ENCODE measurements around the gene HSPA12A. TPM values are rescaled to one million over a fixed set of nuclear protein-coding genes. Genes with fewer than 3 reads are reported as not detected.

The HSPA12A gene
- polyA plus RNA-seq, 3 donors = 33.9 to 38.7 (median 36.3) TPM

DNA sequence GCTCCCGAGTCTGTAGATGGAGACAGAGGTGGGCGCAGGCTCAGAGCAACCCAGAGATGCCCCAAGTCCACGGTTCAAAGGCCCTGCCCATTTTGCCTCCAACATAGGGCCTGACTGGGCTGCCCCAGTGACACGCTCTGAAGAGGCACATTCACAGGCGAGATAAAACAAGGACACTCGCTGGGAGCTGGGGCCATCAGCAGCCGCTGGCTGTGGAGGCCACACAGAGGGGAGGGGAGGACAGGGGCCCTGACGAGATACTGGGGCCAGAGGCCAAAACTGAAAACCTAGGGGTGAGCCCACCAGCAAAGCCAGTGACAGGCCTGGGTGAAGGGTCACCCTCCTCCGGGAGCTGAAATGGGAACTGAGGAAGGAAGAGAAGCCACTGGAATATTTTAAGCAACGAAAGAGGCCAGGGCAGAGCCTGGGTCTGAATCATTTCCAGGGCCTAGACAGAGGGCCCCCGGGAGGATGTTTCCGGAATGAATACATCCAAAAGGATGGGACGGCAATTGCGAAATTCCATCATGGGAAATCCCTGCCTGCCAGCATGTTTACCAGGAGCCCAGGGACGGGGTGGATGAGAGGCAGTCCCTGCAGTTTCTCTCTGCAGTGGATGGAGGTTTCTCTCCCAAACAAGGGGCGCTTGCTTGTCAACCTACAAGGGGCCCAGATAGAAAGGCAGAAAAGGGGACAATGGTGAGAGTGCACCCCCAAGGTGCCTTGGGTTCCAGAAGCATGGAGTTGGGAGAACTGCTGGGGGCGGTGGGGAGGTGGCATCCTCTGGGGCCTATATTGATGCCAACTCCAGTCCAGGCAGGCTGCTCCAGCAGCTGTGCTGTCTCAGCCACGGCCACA, 29.0 kb upstream of the HSPA12A start:
- no peak for DNase-seq (ENCODE audit: low read depth in 3 of 3, low spot score in 2 of 3)

DNA sequence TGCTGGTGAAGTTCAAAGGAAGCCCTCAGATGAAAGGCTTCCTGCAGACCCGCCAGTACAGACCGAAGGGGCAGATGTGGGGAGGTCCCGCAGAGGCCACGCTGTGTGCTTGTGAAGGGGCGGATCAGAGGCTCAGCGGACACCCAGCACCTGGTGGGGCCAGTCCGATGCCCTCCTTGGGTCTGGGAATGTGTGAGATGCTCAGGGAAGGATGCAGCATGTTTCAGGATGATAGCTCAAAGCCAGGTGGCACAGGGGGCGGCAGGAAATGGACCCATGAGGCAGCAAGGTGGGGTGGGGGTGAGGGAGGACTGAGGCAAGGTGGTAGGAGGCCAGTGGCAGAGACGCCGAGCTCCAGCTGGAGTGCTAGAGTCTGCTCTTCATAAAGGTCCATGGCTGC, 27.9 kb upstream of the HSPA12A start:
- DNase-seq (ENCODE audit: low read depth in 3 of 3, low spot score in 2 of 3) = no peak

DNA sequence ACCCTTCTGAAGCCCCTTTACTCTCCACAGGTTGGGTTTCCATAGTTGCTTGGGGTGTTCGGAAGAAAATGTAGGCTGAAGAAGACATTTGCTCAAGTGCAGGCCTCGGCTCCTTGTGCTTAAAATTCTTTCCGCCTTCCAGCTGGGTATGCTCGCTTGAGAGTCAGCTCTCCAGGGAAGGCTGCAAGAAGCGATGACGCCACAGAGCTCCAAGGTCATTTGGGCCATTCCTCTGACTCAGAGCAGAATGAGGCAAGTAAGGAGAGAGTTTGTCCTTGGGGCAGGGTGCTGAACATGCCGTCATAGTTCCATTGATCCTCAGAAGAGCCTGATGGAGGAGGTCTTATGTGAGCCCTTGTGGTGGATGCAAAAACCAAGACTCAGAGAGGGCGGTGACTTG, 27.4 kb upstream of the HSPA12A start:
- no peak for DNase-seq (ENCODE audit: low read depth in 3 of 3, low spot score in 2 of 3)

DNA sequence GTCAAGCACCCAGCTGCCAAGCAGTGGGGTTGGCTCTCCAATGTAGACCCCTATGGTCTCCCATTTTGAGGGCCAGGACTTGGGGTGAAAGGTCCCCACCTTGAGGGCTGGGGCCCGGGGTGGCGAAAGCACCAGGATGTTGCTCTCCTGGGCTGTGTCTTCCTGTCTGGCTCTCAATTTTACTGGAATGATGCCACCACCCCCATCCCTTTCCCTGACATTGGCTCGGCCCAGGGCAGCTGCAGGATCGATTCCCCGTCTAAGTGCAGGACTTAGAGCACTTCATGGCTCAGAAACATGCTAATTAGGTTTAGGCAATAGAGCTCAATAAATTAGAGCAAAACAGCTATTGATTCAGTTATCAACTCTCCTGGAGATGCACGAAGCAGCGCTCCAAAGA, 27.0 kb upstream of the HSPA12A start:
- no peak for DNase-seq (ENCODE audit: low read depth in 3 of 3, low spot score in 2 of 3)

DNA sequence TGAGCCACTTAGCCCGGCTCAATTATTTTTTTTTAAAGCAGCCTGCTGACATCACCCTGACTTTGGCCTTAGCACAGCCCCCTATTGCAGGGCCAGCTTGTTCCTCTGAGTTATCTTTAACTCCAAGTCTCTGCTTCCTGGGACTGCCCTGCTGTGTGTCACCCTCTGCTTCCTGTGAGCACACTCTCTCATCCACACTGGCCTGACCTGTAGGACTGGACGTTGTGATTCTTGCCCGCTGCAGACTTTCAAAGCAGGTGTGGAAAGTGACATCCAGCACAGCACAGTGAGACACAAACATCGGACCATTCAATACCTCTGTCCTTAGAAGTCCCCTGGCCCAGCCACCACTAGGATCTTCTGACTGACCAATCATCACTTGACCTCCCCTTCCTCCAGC, 26.4 kb upstream of the HSPA12A start:
- no peak for DNase-seq (ENCODE audit: low read depth in 3 of 3, low spot score in 2 of 3)

DNA sequence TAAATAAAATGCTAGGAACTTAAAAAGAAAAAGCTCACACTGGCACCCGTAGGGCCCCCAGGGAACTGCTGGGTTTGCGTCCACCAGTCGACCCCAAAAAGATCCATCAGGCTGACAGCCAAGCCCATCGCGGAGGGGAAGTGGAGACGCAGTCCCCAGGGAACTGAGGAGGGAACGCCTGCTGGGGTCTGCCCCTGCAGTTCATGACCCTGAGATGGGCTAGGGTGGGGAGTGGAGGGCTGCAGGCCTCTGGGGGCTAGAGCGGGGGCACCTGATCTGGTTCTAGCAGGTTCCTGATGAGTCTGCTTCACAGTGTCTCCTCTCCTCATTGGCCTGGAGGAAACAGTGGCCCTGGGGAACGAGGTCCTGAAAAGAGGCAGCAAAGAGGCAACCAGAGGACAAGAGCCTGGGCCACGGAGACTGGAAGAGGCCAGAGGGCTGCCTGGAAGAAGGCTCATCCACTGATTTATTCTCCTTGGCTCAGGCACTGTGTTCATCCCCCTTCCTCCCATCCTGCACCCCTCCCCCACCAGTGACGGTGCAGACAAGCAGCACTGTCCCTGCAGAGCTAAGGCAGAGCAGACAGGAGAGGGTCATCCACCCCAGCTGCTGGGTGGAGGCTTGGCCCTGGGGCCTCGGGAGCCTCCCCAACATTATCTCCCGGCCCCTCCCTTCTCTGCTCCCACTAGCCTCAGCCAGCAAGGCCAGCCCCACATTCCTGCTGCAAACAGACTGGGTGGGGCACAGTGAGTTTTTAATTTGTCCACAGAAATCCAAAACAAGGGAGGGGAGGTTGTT, 24.7 kb upstream of the HSPA12A start:
- no peak for DNase-seq (ENCODE audit: low read depth in 3 of 3, low spot score in 2 of 3)

DNA sequence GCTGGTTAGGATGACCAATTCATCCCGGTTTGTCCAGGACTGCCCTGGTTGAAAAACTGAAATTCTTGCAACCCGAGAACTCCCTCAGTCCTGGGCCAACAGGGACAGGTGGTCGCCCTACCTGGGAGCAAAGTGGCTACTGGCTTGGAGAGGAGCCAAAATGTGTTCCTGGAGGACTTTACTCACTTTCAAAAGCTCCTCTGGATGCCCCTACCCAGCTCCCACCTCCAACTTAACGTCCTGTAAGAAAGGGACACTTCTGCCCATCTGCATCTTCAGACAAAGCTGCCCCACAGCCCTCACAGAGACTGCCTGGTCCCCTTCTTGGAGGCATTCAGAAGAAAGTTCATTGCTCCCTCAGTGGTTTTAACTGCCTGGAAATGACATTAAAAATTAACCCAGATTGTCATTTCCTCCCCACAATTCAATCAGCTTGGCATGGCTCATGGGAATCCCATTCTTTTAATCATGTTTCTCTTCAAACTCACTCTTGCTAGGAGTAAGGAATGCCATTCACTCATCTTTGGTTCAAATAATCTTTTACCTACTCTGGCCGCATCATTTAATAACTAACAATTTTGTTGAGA, 24.0 kb upstream of the HSPA12A start:
- DNase-seq (ENCODE audit: low read depth in 3 of 3, low spot score in 2 of 3) = no peak

DNA sequence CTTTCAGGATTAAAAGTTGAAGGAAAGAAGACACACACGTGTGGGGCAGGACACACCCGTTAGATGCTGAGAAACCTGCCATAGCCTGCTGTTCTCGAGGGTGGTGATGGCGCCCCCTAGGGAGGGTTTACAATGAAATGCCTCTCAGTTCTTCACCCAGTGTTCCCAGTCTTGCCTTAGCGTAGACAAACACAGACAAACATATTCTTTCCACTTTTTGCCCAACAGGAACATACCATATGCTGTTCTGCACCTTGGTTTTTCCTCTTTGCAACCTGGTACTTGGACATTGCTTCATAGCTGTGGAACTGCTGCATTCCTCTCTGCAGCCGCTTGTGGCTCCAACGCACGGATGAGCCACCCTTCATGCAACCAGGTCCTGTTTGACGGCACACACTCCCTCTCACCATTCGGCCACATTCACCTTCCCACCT, 23.3 kb upstream of the HSPA12A start:
- DNase-seq (ENCODE audit: low read depth in 3 of 3, low spot score in 2 of 3) = no peak

DNA sequence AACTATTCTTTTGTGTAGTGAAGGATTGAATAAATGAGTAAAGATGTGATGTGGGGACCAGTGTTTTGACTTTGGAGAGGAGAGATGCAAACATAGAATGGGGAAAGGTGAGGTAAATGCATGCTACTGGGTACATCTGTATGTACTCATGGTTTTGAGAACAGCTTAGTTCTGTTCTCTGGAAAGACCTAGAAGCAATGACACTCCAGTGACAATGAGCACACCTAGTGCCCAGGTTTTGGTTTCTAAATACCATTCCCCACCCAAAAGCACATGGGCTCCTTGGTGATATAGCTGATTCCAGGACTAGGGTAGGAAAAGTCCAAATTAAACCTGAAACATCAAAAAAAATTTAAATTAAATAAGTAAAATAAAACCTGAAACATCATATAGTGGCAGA, 22.6 kb upstream of the HSPA12A start:
- no peak for DNase-seq (ENCODE audit: low read depth in 3 of 3, low spot score in 2 of 3)

DNA sequence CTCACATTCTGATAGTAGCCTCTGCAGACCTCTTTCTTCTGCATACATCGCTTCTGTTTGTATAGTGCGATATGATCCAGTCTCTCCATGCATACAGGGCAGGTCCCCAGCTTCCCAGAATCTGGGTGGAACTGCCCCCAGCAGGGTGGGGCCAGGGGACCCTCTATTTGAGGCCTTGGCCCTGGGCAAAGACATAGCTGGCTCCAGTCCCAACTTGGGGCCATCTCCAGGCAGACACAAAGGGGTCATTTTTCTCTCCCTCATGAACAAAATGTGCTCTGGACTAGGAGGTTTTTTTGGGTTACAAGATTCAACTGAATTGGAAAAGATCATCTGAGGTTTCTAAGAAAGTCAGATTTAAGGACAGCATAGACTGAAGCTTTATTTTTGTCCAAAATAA, 21.1 kb upstream of the HSPA12A start:
- DNase-seq (ENCODE audit: low read depth in 3 of 3, low spot score in 2 of 3) = no peak

DNA sequence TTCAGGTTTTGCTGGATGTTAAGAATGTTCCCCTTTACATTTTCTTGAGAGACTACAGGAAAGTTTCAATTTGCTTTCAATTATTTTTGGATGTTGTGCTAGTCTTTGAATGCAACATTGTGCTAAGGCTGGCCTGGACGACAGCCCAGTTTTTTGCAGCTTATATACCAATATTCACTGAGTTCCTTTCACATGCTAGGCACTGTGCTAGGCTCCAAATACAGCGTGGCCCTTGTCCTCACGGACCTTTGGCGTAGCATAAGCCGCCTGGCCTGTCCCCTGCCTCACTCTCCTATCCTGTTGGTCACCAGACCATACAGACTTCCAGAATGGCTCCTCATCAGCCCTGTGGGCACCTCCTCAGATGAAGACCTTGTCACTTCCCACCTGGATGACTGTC, 19.5 kb upstream of the HSPA12A start:
- DNase-seq (ENCODE audit: low read depth in 3 of 3, low spot score in 2 of 3) = no peak

DNA sequence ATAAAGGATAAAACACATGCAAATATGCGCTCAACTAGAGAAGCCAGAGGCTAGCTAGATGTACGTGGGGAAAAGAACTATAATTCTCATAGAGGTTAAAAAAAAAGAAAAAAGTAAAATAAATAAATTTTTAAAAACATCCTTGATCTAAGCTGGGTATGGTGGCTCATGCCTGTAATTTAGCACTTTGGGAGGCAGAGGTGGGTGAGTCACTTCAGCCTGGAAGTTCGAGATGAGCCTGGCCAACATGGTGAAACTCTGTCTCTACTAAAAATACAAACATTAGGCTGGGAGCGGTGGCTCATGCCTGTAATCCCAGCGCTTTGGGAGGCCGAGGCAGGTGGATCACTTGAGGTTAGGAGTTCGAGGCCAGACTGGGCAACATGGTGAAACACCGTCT, 18.6 kb upstream of the HSPA12A start:
- no peak for DNase-seq (ENCODE audit: low read depth in 3 of 3, low spot score in 2 of 3)

DNA sequence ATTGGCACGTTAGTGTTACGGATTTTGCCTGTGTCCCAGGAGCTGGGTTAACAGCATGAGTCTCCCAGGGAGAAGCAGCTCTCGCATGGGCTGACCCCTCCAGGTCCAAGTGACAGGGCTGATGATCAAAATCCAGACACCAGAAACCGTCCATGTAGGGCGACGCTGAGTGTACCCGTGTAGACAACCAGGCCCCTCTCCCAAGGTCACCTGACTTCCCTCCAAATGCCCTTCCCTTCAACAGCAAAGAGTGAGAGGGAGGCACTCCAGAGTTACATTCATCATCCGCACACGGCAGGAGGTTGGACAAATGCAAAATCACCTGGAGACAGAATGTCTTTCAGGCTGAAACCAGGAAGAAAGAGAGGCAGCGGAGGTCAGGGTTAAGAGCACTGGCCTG, 14.9 kb upstream of the HSPA12A start:
- no peak for DNase-seq (ENCODE audit: low read depth in 3 of 3, low spot score in 2 of 3)

DNA sequence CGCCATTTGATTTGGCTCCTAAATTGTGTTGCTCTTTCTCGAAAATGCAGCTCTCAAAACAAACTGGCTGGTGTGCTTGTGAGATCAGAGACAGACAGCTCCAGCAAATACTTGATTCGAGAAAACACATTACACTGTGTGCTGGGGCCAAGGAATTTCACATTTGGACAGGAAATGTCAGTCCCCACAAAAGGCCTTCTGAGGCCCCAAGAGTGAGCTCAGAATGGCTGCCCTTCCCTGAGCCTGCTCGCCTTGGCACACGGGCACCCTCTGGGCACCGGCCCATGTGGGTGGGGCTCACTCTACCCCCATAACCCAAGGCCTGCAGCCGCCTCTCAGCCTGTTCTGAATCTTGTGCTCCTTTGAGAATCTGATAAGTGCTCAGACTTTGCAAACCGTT, 13.9 kb upstream of the HSPA12A start:
- no peak for DNase-seq (ENCODE audit: low read depth in 3 of 3, low spot score in 2 of 3)

DNA sequence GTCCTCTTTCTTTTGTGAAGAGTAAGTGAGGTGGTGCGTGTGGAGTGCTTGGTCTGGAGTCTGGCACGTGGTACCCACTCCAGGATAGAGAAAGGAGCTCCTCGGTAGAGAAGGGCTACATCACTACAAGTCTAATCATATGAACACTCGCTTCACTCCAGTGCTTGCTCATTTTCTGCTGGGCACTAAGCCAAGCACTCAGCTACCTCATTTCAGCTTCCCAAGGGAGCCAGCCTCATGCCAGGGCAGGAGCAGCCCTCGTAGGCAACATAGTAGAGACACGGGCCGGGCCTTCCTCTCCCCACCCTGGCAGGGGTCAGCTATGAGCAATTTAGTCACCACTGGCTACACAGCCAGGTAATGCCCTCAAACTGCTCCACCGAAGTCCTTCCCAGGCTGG, 11.4 kb upstream of the HSPA12A start:
- DNase-seq (ENCODE audit: low read depth in 3 of 3, low spot score in 2 of 3) = no peak

DNA sequence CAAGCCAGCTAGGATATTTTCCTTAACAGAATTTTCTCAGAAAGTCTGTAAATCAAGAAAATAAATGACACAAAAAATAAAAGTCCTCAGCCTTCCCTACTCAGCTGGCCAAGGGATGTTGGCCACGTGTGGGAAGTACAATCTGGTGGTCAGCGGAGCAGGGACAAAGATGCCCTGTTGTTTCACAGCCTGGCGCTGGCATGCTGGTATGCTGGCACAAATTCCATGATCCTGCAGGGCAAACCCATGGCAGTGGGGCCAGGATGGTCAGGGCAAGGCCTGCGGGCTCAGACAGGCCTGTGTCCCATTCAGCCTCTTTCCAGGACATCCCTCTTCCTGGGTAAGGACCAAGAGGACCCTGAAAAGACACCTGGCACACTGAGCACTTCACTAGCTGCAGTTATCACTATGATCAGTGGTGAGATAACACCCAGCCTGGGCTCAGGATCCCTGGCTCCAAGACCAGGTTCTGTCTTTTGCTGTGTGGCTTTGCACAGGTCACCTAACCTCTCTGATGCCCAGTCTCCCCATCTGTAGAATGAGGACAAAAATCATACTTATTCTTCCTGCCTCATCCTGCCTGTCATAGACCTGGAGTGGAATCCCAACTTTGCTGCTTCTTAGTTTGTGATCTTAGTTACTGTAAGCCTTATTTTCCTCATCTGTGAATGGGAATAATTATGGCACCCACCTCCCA, 10.8 kb upstream of the HSPA12A start:
- DNase-seq (ENCODE audit: low read depth in 3 of 3, low spot score in 2 of 3) = no peak

DNA sequence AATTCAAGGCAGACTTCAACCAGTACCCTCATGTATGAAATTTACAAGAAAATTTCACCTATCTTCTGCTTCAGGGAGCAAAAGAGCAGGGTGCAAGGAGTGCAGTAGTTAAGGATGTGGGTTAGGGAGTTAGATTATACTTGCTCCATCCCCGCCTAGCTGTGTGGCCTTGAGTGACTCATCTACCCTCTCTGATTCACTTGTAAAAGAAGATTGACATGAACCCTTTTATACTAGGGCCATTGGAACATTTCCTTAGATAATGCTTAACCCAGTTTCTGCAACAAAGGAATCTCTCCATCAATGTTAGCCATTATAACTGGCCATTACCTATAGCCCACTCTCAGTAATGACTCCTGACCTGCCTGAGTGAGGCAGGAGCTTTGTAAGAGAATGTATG, 10.2 kb upstream of the HSPA12A start:
- no peak for DNase-seq (ENCODE audit: low read depth in 3 of 3, low spot score in 2 of 3)

DNA sequence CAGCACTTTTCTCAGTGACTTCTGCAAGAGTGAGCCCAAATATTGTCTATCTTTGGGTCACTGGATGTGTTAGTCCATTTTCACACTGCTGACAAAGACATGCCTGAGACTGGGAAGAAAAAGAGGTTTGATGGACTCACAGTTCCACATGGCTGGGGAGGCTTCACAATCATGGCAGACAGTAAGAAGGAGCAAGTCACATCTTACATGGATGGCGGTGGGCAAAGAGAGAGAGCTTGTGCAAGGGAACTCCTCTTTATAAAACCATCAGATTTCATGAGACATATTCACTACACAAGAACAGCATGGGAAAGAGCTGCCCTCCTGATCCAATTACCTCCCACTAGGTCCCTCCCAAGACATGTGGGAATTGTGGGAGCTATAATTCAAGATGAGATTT, 6.1 kb upstream of the HSPA12A start:
- no peak for DNase-seq (ENCODE audit: low read depth in 3 of 3, low spot score in 2 of 3)

DNA sequence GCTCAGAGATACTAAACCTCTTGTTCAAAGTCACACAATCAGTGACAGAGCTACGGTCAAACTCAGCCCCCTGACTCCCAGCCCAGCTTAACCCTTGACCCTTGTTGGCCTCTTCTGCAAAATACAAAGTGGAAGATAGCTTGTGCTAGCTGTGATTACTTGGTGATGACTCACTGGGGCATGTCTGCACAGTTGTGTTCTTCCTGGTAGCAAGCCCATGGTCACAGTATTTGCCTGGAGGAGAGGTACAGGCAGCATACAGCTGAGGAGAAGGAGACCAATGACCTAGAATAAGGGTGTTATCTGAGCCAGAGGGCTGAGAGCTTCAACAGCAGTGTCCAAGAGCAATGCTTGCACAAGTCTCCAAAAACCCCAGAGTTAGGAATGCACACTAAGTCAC, 5.7 kb upstream of the HSPA12A start:
- DNase-seq (ENCODE audit: low read depth in 3 of 3, low spot score in 2 of 3) = no peak

DNA sequence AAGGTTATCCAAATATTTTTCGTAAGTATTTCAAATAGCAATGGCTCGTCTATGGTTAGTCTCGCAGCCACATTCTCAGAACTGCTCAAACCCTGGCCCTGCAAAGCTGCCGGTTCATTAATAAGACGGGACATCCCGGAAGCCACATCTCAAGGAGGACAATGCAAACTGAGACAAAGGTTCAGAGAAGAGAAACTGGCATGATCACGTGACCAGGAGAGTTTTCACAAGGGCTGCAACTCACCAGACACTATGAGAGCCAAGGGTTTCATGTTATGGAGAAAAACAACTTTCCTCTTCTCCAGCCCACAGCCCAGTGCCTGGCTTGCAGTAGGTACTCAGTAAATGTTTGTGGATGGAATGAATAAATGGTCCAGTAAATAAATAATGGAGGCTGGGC, 5.0 kb upstream of the HSPA12A start:
- DNase-seq (ENCODE audit: low read depth in 3 of 3, low spot score in 2 of 3) = no peak

DNA sequence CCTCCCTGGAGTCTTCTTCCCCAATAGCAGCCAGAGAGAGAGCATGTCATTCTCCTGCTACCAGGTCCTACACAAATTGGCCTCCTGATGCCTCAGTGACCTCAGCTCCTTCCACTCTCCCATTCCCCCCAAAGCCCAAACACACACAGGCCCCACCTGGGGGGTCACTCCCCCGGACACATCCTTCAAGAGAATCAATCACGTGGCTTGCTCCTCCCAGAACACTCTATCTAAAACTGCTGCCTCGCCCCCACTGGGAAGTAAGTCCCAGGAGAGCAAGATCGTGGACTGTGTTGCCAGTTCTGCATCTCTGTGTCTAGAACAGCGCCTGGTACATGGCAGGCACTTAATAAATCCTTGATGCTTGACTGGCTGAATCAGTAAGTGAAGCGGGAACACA, 2.5 kb upstream of the HSPA12A start:
- no peak for DNase-seq (ENCODE audit: low read depth in 3 of 3, low spot score in 2 of 3)

Data from right renal cortex interstitium (tissue), 3 donors.